Stimulated activated CD8-positive, alpha-beta memory T cell treated with anti-CD3 and anti-CD28 coated beads, Interleukin-7, amount 100 ng/mL, for 1 hour (primary cell): ENCODE measurements around the gene VANGL2.

Experiments used
- DNase-seq, 2 donors: peaks; one replicate each; pipeline ENCODE4 v3.0.0-alpha.2; 2020; ENCODE audit warnings: low read depth in 2 of 2

VANGL2 gene

DNA sequence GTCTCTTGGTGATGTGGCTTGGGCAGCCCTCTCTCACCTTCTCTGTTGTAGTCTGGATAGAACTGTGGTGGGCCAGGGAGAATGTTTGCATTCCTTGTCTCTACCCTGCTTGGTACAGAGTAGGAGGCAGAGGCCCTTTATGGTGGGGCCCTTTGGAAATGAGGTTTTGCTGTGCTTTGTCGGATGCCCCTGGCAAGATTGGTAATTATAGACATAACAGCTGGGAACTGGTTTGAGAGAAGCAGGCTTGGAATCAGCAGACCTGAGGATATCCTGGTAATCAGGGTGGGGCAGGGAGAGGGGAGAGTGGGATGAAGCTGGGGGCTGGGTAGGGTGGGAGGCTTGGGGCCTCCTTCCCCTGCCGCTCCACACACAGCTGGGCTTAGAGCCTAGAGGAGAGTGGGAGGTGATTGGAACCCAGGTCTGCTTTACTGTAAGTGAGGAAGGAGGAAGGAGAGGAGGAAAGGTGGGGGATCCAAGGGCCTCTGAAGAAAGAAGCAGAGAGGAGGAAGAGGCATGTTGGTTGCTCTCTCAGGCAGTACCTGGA lies 5.0 kb downstream of the VANGL2 start:
- DNase-seq, result no peak

DNA sequence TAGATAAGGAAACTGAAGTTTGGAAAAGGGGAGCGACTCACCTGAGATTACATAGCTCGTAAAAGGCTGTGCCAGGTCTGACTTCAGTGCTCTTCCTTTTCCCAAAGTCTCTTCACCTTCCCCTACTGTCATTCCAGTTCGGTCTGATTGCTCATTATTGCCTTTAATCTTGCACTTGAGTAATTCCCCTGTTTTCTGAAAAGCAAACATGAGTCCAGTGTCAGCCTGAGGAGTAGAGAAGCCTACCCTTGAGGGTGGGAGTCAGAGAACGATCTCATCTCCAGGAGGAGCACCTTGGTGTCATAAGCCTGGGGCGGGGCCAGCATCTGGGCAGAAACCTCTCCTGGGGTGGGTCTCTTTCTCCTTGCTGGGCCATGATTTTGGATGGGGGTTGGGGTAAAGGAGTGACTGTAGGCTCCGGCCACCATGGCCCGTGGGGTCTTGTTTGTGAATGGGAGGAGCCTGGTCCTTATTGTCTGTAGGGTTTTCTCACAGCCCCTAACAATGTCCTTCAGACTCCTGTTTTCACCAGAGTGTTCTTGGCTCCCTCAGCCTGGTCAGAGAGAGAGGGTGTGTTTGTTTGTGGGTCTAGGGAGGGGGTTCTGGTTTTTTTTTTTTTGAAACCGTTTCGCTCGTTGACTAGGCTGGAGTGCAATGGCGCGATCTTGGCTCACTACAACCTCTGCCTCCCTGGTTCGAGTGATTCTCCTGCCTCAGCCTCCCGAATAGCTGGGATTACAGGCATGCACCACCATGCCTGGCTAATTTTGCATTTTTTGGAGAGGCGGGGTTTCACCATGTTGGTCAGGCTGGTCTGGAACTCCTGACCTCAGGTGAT lies 6.0 kb downstream of the VANGL2 start:
- no peak for DNase-seq

DNA sequence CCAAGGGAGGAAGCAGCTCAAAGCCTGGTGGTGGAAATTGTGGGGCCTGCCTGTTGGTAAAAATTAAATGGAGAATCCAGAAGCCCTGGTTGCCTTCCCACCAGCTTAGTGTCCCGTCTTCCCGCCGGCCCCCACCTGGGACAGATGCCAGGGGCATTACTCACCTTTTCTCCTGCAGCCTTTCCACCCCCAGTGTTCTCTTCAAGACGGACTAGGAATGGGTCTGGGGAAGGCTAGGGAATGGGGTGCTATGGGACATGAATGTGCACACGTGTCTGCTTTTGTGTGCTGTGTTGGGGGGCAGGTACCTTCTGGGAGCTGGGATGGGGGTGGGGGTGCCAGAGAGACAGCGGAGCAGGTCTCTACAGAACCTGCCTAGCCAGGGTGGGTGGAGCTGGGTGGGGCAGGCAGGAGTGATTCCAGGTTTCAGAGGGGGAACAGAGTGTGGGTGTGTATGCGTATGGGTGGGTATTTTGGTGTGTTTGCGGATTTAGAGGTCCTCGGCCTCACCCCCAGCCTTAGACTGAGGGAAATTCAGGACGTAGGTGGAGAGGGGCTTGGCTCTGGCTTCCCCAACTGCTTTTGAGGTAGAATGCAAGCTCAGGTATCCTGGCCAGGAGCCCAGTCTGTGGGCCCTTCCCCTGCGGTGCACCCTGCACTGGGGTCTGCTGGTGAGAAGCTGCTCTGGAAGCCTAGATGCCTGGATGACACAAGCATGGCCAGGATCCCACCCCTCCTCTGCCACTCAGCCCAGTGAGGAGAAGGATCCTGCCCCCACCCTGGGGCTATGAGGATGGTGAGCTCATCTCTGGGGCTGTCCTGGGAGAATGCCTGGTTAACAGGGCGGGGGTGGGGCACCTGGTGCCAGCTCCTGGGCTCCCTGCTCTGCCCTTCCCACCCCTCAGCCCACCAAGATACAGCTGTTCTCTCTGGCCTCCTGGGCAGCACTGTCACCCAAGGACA lies 7.8 kb downstream of the VANGL2 start:
- DNase-seq, result no peak

DNA sequence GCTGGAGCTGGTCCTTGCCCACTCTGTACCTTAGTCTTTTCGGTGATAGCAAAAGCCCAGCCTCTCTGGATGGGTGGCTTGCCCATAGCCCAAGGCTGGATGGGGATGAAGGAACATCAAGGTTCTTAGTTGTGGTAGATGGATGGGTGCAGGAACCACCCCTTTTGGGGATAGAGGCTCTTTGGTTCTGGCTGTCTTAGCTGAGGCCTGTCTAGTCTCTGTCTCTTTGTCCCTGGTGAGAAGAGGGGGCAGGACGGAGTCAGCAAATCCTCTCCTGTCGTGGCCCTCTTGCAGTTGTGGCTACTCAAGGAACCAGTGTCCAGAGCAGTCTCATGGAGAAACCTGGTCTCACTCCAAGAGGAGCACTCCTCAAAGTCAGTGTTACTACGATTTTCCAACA lies 8.5 kb downstream of the VANGL2 start:
- DNase-seq, result no peak

DNA sequence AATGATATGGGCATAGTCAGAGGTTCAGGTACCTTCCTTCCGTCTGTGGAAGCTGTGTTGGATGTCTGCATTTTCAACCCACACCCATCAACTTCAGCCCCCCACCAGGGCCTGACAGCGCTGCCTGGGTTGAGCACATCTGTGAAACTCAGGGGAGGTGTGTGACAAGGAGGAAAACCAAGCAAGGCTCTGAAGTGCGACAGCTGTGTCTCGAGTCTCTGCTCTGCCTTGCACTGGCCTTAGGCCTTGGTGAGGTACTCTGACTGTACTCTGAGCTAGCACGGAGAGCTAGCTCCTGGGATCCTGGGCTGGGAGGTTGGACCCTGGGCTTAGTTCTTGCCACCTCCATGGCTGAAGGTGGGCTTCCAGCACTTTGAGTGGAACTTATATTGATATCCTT lies 9.1 kb downstream of the VANGL2 start:
- DNase-seq, result no peak

DNA sequence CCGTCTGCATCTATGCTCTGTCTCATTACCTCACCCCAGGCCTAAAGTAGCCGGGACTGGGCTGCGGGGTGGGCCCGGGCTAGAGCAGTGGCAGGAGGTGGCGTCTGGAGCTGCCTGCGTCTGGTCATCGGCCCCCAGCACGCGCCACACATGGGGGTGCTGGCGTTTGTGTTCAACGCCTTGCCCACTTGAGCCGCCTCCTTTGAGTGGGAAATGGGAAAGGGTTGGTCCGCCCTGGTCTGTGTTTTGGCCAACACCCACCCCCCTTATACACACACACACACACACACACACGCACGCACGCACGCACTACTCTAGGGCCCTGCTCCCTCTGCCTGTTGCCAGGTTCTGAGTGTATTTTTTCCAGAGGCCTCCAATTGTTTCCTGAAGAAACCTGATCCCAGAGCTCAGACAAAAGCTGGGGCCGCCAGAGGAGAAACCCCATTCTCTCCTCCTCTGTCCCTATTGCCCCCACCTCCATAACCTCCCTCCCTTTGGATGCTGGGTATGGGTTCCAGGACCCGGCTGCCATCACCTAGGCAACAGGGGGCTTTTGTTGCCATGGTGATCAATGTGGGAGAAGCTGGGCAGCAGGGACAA lies 10.1 kb downstream of the VANGL2 start:
- no peak for DNase-seq

DNA sequence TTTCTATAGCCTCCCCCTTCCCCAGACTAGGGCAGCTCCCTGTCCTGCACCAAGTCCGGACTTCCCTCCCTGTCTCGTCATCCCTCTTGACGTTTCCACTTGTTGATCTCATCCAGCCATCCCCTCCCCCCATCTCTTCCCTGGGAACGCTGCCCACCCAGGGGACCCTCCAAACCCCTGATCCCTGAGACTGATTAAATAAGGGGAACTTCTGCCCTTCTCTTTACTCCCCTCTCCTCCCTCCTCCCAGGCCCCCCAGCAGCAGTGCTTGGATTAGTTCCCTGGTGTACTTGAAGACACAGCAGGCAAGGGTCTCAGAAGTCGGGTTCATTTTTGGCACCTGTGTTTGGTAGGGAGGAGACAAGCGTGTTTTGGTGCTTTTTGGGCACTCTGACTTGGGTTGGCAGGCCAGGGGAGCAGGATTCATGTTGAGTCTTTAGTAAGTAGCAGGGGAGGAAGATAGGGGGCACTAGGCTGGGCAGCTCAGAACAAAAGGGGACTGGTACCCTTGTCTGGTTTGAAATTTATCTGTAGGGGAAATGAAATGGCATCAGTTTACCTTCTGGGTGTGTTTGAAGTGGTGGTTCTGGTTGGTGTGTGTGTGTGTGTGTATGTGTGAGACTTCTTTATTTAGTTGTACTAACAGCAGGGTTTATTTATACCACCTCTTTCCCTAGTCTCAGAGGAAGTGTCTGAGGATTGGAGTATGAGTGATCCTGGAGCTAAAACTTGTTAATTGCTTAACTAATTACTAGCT lies 11.1 kb downstream of the VANGL2 start:
- DNase-seq, result no peak

DNA sequence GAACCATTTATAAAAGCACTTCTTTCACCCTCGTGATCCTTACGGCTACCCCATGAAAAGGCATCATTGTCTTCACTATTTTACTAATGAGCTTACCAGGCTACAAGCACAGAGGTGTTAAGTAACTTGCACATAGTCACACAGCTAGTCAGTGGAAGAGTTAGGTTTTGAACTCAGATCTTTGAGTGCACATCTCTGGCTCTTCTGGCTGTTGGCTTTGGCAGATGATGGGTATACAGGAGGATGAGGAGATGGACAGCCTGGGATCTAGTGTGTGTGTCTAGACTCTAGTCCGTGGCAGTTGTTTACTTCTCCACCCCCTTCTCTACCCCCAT lies 11.6 kb downstream of the VANGL2 start:
- no peak for DNase-seq

DNA sequence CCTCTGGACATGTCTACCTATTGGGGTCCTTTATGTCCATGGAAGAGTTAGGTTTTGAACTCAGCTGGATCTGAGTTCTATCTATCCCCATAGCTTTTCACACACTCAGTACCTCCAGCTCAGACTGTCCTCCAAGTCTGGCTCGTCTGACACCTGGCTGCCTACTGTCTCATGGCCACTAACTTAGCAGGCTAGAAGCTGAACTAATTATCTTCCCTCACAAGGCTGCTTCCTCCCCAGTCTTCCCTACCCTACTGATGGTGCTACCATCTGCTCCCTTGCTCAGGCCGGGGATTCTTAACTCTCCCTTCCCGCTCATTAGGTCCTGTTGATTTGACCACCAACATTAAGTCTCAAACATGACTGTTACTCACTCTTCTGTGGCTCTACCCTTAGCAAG lies 13.4 kb downstream of the VANGL2 start:
- DNase-seq, result no peak

DNA sequence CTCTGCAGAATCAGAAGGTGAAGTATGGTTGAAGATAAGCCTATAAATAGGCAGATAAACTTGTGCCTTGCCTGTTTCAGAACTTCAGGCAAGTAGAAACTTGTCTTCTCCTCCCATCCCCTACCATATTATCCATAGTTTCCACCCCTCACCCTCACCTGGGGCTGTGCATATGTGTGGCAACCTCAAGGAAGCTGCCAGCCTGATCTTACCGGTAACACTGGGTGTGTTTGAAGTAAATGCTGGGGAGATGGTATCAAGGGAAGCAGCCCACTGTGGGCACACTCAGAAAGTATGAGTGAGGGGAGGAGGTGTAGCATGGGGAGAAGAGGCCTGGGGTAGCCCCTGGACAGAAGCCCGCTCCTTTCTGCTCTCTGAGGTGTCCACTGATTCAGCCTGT lies 14.5 kb downstream of the VANGL2 start:
- DNase-seq, result no peak

DNA sequence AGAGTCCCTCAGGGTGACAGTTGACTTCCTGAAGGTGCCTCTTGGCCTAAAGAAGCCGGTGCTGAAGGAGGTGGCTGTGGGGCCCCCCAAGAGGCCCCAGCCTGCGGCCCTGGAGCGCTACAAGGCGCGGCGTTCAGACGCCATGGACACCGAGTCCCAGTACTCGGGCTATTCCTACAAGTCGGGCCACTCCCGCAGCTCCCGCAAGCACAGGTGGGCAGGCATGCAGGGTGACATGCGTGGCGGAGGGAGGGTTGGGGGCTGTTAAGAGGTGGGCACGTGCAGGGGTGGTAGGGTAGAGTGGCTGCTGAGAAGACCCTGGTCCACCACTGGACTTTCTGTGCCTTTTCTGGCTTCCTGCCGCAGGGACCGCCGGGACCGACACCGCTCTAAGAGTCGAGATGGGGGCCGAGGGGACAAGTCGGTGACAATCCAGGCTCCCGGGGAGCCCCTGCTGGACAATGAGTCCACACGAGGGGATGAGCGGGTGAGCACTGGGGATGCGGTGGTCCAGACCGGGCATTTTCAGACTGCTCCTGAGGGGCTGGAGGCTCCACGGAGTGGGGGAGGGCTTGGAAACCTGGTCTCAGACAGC lies 15.4 kb downstream of the VANGL2 start:
- no peak for DNase-seq

DNA sequence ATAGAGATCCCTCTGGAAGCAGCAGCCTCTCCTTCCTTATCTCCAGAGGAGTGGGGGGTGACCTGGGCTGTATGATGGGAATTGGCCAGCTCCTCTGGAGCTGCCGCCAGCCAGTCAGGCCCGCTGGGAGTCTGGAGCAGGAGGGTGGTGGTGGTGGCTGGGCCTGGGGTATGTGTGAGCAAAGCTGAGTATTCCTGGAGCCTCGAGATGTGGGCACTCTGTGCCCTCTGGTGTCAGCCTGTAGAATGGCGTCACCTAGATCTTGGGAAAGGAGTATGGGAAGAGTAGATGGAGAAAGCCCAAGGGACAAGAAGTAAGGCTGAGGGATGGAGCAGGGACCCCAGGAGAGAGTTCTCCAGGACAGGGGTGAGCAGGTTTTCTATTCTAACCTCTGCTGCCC lies 16.0 kb downstream of the VANGL2 start:
- no peak for DNase-seq

DNA sequence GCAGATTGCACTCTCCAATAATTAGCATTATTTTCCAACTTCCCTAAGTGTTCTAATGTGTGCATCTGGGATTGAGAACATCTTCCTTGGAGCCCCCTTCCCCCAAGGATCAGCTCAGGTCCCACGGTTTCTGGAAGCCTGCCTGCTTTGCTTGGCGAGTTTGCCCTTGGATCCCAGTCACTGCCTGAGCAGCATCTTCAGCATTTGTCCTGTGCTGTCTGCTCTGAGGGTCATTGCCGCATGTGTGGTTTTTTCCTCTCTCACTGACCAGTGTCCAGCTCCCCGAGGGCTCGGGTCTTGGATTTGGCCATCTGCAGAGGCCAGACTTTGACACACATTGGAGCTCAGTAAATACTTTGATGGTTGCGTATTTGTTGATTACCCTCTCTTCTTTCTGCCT lies 18.1 kb downstream of the VANGL2 start:
- no peak for DNase-seq

DNA sequence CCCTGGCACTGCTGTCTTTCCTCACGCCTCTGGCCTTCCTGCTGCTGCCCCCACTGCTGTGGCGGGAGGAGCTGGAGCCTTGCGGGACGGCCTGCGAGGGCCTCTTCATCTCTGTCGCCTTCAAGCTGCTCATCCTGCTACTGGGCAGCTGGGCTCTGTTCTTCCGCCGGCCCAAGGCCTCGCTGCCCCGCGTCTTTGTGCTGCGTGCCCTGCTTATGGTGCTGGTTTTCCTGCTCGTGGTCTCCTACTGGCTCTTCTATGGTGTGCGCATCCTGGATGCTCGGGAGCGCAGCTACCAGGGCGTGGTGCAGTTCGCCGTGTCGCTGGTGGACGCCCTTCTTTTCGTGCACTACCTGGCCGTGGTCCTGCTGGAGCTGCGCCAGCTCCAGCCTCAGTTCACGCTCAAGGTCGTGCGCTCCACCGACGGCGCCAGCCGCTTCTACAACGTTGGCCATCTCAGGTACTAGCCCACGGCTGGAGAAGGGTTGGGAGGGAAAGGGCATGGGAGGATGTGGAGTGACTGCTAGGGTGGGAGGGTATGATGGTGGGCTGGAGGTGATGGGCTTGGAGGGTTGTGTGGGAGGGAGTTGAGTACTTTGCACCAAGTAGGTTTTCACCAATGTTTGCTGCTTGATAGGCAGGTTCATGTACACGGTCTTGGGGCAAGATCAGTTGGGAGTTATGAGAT lies 18.9 kb downstream of the VANGL2 start:
- DNase-seq, result no peak

DNA sequence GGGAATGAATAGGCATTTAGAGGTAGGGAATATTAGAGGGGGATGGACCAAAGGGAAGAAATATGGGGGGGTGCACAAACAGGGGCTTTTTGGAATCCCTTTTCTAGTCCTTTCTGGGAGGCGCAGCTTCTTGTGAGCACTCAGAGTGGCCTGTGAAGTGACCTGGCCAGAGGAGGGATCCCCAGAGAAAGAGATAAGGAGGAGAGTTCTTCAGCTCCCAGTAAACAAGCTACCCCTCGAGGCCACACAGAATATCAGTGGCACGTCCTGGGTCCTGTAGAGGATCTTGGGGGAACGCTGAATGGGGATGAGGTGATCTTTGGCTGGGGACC lies 19.4 kb downstream of the VANGL2 start:
- no peak for DNase-seq

DNA sequence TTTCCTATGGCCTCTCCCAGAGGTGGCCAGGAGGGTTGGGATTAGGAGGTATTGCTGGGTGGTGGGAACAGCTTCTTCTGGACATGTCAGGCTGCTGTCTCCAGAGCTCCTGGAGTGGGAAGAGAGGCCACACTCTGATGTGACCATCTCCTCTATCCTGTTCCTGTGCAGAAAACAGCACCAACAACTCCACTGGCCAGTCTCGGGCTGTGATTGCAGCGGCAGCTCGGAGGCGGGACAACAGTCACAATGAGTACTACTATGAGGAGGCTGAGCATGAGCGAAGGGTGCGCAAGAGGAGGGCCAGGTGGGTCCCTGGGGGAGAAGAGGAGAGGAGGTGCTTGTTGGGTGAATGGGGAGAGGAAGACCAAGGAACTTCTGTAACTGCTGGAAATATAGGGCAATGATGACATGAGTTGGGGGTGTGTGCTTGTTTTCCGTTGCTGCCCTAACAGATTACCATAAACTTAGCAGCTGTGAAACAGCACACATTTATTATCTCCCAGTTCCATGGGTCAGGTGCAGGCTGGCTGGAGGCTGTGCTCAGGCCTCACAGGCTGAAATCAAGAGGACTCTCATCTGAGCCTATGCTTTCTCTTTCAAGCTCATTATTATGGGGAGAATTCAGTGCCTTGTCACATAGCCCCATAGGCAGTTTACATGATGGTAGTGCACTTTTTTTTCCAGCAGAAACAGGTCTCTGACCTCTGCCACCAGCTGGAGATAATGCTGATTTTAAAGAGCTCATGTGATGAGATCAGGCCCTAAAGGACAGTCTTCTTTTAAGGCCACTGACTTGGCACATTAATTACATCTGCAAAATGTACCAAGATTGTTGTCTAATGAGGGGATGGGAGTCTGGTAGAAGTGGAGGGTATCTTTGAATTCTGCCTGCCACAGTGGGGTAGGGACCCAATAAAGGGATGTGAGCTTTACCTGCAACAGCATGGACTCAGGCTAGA lies 20.8 kb downstream of the VANGL2 start:
- no peak for DNase-seq

DNA sequence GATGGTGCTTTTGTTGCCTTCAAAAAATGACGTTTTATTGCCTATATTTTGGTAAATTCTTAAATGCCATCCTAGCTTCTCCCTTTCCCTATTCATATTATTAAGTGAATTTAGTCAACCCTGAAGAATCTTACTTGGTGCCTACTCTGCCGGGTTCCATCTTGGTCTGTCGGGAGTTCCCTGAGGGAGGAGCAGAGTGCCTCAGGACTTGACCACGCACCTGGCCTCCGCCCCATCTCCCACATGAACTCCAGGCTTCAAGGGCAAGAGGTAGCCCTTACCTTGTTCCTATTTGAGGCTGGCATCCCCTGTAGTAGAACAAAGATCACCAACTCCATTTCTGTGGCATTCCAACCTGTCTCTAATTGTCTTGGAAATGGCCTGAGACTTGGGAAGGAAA lies 21.5 kb downstream of the VANGL2 start:
- no peak for DNase-seq

DNA sequence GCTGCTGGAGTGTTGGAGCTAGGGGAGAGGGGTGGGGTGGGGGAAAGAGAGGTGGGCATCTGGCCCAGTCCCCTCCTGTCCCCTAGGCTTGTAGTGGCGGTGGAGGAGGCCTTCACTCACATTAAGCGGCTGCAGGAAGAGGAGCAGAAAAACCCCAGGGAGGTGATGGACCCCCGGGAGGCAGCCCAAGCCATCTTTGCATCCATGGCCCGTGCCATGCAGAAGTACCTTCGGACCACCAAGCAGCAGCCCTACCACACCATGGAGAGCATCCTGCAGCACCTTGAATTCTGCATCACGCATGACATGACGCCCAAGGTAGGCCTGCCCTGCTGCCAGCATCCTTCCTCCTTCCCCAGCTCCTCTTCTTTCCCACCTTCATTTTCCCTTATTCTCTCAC lies 23.6 kb downstream of the VANGL2 start:
- DNase-seq, result no peak

DNA sequence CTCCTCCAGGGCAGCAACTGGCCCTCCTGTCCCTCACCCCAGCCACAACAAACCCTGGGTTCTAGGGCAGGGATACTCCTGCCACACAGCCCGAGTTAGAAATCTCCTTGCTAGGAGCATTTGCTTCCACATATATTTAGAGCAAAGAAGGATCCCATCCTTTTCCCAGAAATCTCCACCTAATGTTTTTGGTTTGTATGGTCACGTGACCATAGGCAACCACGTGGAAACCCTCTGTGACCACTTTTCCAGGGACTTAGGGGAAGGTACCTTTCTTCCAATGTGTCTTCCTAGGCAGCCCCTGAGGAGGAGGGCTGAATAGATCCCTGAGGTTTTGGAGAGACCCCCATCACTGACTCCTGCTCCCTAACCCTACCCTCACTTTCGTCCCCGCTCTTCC lies 25.5 kb downstream of the VANGL2 start:
- no peak for DNase-seq

DNA sequence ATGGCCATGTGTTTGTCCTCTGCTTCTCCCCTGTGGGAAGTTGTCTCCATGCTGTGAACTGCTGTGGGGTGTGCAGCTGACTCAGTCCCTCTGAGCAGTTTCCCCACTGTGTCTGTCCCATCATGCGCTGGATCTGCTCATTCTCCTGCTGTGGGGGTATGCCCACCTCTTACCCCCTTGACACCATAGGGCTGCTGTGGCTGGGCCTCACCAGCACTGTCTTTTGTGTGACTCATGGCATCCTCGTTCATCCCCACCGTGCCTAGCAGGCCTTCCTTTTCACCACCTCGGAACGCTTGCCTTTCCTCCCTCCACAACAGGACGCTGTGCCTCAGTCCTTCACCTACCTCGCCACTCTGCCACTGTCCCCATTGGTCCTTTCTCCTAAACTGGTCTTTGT lies 27.3 kb downstream of the VANGL2 start:
- DNase-seq, result no peak
